Fibroblast of lung (primary cell): ENCODE data around the gene SURF2. TPM values are rescaled to one million over a fixed set of nuclear protein-coding genes. Genes with fewer than 3 reads are reported as not detected.

Experiments
- DNase-seq, 2 donors: peaks; one replicate each; pipeline versions ENCODE4 v3.0.0 to v3.0.0-alpha.2; 2010; ENCODE audit warnings: low read depth in 2 of 2
- H2AFZ ChIP-seq: 2 replicates; pipeline ENCODE4 v1.5.1; 2012; ENCODE audit warnings: low read length, control low read depth, inconsistent platforms
- H3K27ac ChIP-seq: 2 replicates; pipeline ENCODE4 v1.5.1; 2011; ENCODE audit warnings: low read length, control low read depth; ENCODE audit not compliant: insufficient read depth
- H3K27me3 ChIP-seq: 2 replicates; pipeline ENCODE4 v1.5.1; 2011; ENCODE audit warnings: mild to moderate bottlenecking, low read length; ENCODE audit not compliant: control insufficient read depth, insufficient read depth
- H3K36me3 ChIP-seq: 2 replicates; pipeline ENCODE4 v1.5.1; 2011; ENCODE audit warnings: low read length; ENCODE audit not compliant: control insufficient read depth, insufficient read depth
- H3K4me1 ChIP-seq: 2 replicates; pipeline ENCODE4 v1.5.1; 2011; ENCODE audit warnings: low read length; ENCODE audit not compliant: control insufficient read depth, insufficient read depth; ENCODE audit errors: extremely low read depth
- H3K4me2 ChIP-seq: 2 replicates; pipeline ENCODE4 v1.5.1; 2011; ENCODE audit warnings: low read length, control low read depth; ENCODE audit not compliant: insufficient read depth; ENCODE audit errors: extremely low read depth
- H3K4me3 ChIP-seq, 4 experiments: fragments of 200-600 bp in 1 of 4; sonication (generic) in 1 of 4; replicated peaks in 1 of 4; 2 replicates each; pipeline ENCODE4 v1.5.1; 2011 to 2016; ENCODE audit warnings: low read length in 4 of 4, low read depth in 3 of 4, mild to moderate bottlenecking in 3 of 4, control low read depth in 2 of 4, inconsistent platforms in 1 of 4, mixed read lengths in 1 of 4; ENCODE audit not compliant: insufficient read depth in 1 of 4; ENCODE audit errors: control extremely low read depth in 1 of 4
- H3K79me2 ChIP-seq: 2 replicates; pipeline ENCODE4 v1.5.1; 2012; ENCODE audit warnings: mild to moderate bottlenecking, low read length, inconsistent platforms; ENCODE audit not compliant: control insufficient read depth, insufficient read depth
- H3K9ac ChIP-seq: 2 replicates; pipeline ENCODE4 v1.5.1; 2011; ENCODE audit warnings: mild to moderate bottlenecking, low read length, control low read depth; ENCODE audit not compliant: insufficient read depth
- H3K9me3 ChIP-seq: 2 replicates; pipeline ENCODE4 v1.5.1; 2012; ENCODE audit warnings: low read depth, low read length; ENCODE audit not compliant: control insufficient read depth, insufficient read depth
- H4K20me1 ChIP-seq: 2 replicates; pipeline ENCODE4 v1.5.1; 2011; ENCODE audit warnings: low read length; ENCODE audit not compliant: control insufficient read depth, insufficient read depth; ENCODE audit errors: extremely low read depth
- EZH2 ChIP-seq: IDR thresholded peaks from 2 replicates; pipeline ENCODE4 v1.5.1; 2012; ENCODE audit warnings: low read length, control low read depth, mild to moderate bottlenecking; ENCODE audit errors: missing control alignments
- polyA plus RNA-seq, 2 donors: library from polyadenylated mRNA; depleted of rRNA in 1 of 2; stranded (reverse) in 1 of 2; unstranded in 1 of 2; fragments of >200 nt; gene quantifications; 2 replicates each; pipeline ENCODE4 v1.2.1, GENCODE V29; 2011 to 2012; ENCODE audit warnings: missing spikeins in 1 of 2
- total RNA-seq: library from RNA; depleted of rRNA; stranded (reverse); fragments of >200 nt; gene quantifications from 2 replicates; pipeline ENCODE4 v1.2.1, GENCODE V29; 2014
- TF ChIP-seq, protein P1 (sequence below), 2 donors: IDR thresholded peaks in 1 of 2; conservative IDR thresholded peaks in 1 of 2; 1 replicate in 1 of 2; 2 replicates in 1 of 2; pipeline ENCODE4 v1.5.1; 2011 to 2012; ENCODE audit warnings: low read length in 2 of 2, control low read depth in 1 of 2, inconsistent platforms in 1 of 2, low read depth in 1 of 2, mild to moderate bottlenecking in 1 of 2

The SURF2 gene
- total and polyA plus RNA-seq, 2 donors (not counting 1 experiment from before 2014, with no cell fraction given): 11.2 to 13.9 TPM

DNA sequence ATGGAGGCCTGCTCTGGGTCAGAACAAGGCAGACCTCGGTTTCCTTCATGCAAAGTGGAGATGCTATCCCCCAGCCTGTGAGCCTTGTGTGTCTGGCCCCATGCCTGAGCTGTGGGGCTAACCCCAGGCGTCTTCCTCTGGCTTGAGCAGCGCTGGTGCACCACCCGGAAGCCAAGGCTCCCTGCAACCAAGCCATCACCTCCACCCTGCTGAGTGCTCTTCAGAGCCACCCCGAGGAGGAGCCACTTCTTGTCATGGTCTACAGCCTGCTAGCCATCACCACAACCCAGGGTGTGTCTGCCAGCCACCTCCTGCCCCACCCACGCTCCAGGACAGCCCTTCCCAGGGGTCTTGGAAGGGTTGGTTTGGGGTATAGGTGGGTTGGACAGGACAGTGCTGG lies 45.2 kb downstream of the SURF2 start:
- Histone ChIP-seq H3K4me3 (no peak overlapping the region), H3K79me2 (no peaks in the 10 kb centered on the region), H3K4me2 (no peak overlapping the region), H4K20me1 (no peaks in the 10 kb centered on the region), H3K36me3 (peaks cover 4% of the 10 kb centered on the region), H3K27ac (no peak overlapping the region), H2AFZ (no peak overlapping the region), H3K9me3 (no peaks in the 10 kb centered on the region), H3K27me3 (no peaks in the 10 kb centered on the region), H3K9ac (no peak overlapping the region), H3K4me1 (peaks cover 2% of the 10 kb centered on the region)
- TF ChIP-seq EZH2: no peak
- TF ChIP-seq, protein P1, sequence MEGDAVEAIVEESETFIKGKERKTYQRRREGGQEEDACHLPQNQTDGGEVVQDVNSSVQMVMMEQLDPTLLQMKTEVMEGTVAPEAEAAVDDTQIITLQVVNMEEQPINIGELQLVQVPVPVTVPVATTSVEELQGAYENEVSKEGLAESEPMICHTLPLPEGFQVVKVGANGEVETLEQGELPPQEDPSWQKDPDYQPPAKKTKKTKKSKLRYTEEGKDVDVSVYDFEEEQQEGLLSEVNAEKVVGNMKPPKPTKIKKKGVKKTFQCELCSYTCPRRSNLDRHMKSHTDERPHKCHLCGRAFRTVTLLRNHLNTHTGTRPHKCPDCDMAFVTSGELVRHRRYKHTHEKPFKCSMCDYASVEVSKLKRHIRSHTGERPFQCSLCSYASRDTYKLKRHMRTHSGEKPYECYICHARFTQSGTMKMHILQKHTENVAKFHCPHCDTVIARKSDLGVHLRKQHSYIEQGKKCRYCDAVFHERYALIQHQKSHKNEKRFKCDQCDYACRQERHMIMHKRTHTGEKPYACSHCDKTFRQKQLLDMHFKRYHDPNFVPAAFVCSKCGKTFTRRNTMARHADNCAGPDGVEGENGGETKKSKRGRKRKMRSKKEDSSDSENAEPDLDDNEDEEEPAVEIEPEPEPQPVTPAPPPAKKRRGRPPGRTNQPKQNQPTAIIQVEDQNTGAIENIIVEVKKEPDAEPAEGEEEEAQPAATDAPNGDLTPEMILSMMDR (conservative IDR thresholded peaks at IDR 0.05 in 1 of 2, IDR thresholded peaks at IDR 0.05 in 1 of 2; ENCODE audit: low read depth in 1 of 2, low read length in 2 of 2): no peak
- DNase-seq: no peak

DNA sequence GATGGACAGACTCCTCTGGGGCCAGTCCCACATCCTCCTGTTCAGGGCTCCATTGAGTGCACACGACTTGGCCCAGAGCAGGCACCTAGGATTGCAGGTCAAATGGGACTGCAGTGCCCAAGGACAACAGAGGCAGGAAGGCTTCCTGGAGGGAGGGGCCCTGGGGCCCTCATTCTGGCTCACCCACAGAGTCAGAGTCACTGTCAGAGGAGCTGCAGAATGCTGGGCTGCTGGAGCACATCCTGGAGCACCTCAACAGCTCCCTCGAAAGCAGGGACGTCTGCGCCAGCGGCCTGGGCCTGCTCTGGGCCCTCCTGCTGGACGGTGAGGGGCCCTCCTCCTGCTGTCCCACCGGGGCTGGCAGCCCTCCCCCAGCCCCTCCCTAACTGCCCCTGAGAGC lies 46.3 kb downstream of the SURF2 start:
- Histone ChIP-seq H3K9ac (no peak overlapping the region), H2AFZ (no peak overlapping the region)
- no peak for TF ChIP-seq EZH2
- TF ChIP-seq, protein P1 (conservative IDR thresholded peaks at IDR 0.05 in 1 of 2, IDR thresholded peaks at IDR 0.05 in 1 of 2; ENCODE audit: low read depth in 1 of 2, low read length in 2 of 2): no peak

DNA sequence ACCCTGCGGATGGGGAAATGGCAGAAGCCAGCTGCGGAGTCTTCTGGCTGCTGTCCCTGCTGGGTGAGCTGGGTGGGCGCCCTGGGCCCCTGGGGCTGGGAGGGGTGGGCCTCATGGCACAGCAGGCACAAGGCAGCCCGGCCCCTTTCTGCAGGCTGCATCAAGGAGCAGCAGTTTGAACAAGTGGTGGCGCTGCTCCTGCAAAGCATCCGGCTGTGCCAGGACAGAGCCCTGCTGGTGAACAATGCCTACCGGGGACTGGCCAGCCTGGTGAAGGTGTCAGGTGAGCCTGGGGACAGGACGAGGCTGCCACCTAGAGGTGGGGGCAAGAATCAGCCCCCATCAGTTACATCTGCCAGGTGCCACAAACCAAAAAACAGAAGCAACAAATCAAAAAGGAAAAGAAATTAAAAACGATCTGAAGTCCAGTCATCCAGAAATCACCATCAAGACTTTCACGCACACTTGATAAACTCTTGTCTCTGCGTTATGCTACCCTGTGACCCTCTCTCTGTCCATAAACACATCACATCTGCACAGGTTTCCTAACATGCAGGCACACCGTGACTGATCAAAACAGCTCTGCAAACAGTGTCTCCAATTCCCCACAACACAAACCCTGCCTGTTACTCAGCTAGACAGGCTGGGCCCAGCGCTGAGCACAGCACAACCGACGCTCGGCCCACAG lies 47.6 kb downstream of the SURF2 start:
- H3K9me3 ChIP-seq: no peaks in the 10 kb centered on the region
- H3K36me3 ChIP-seq: peaks cover 12% of the 10 kb centered on the region
- H3K27ac ChIP-seq: no peak overlapping the region
- no peaks in the 10 kb centered on the region for H3K27me3 ChIP-seq
- no peak for TF ChIP-seq EZH2
- TF ChIP-seq, protein P1 (conservative IDR thresholded peaks at IDR 0.05 in 1 of 2, IDR thresholded peaks at IDR 0.05 in 1 of 2; ENCODE audit: low read depth in 1 of 2, low read length in 2 of 2): peak; percentile 39 to 46
- H3K4me1 ChIP-seq: peaks cover 2% of the 10 kb centered on the region
- no peak overlapping the region for H3K4me2 ChIP-seq
- H3K79me2 ChIP-seq: no peaks in the 10 kb centered on the region
- H3K4me3 ChIP-seq: no peak overlapping the region
- no peak overlapping the region for H3K9ac ChIP-seq
- no peak for DNase-seq
- H4K20me1 ChIP-seq: no peaks in the 10 kb centered on the region
- H2AFZ ChIP-seq: no peak overlapping the region

More for the DNA sequence above, 46.3 kb downstream of the SURF2 start:
- Histone ChIP-seq H3K9me3 (no peaks in the 10 kb centered on the region), H3K4me1 (peaks cover 2% of the 10 kb centered on the region), H3K36me3 (peaks cover 10% of the 10 kb centered on the region), H3K4me2 (no peak overlapping the region), H3K4me3 (no peak overlapping the region), H4K20me1 (no peaks in the 10 kb centered on the region), H3K79me2 (no peaks in the 10 kb centered on the region), H3K27me3 (no peaks in the 10 kb centered on the region), H3K27ac (no peak overlapping the region)
- DNase-seq: no peak
